ENCODE data around the gene NIPSNAP2.

NIPSNAP2 gene

DNA sequence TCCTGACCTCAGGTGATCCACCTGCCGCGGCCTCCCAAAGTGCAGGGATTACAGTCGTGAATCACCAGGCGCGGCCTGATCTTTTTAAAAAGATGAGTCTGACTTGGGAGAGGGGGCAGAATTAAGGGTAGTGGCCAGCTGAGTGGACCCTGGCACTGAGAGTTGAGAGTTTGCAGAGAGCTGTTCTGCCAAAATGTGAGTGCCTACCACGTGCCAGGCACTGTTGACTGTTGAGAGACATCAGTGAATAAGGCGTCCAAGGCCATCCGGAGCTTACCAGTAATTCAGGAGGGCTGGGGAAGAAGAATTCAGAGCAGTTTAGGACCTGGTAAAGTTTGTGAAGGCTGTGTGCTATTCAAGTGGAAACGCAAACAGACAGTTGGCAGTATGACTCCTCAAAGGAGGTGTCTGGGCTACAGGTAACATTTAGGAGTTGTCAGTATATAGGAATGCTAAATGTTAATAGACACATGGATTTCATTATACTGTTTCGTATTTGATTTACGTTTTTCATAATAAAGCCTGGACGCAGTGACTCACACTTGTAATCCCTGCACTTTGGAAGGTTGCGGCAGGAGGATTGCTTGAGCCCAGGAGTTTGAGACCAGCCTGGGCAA is 1.5 kb downstream of the NIPSNAP2 start:
- ATAC-seq (no peak), DNase-seq (no peak)
- H3K27ac Mint-ChIP-seq, result peak overlapping the region in 1 of 2 donors; percentile 64
- H3K9me3 Mint-ChIP-seq, result no peaks in the 10 kb centered on the region
- H3K27me3 Mint-ChIP-seq, result no peaks in the 10 kb centered on the region
- H3K4me1 Mint-ChIP-seq, result peaks cover 48% of the 10 kb centered on the region
- H3K4me3 Mint-ChIP-seq, result peak overlapping the region; percentile 57 to 86

DNA sequence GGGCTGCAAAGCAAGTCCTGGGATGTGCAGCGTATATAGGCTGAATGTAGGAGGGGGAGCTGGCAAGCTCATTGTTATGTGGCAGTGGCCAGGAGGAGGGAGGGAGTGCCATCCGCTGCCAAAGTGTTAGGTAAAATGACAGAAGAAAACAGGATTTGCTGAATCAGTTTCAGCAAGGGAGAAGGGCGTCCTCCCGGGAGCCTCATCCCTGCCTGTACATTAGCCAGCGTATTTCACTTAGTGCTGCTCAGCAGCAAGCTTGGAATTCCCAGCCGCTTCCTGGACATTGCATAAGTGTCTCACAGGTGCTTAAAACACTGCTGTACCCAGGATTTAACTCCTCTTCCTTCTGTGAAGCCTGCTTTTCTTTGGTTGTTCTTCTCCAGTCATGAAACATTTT is 2.5 kb downstream of the NIPSNAP2 start:
- ATAC-seq (no peak), DNase-seq (no peak)
- Mint-ChIP-seq H3K4me3 (no peak overlapping the region), H3K27me3 (no peaks in the 10 kb centered on the region), H3K9me3 (no peaks in the 10 kb centered on the region), H3K27ac (peak overlapping the region in 1 of 2 donors; percentile 56), H3K4me1 (peaks cover 52% of the 10 kb centered on the region)

DNA sequence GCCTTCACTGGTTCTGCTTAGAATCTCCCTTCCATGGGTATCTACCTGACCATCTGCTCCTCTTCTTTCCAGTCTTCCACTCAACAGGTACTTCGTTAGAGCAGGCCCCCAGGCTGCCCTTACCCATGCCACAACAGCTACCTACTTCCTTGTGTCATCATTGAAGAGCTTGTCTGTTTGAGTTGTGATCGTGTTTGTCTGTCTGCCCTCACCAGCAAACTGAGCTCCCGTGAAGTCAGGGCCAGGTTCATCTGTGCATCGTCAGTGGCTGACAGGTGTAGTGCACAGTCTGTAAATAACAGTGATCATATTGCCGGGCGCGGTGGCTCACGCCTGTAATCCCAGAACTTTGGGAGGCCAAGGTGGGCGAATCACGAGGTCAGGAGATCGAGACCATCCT is 5.0 kb downstream of the NIPSNAP2 start:
- H3K27ac Mint-ChIP-seq, result peak overlapping the region in 1 of 2 donors; percentile 1
- no peaks in the 10 kb centered on the region for H3K27me3 Mint-ChIP-seq
- H3K4me3 Mint-ChIP-seq, result no peak overlapping the region
- DNase-seq (no peak), ATAC-seq (no peak)
- H3K4me1 Mint-ChIP-seq, result peaks cover 32% of the 10 kb centered on the region
- H3K9me3 Mint-ChIP-seq, result no peaks in the 10 kb centered on the region

DNA sequence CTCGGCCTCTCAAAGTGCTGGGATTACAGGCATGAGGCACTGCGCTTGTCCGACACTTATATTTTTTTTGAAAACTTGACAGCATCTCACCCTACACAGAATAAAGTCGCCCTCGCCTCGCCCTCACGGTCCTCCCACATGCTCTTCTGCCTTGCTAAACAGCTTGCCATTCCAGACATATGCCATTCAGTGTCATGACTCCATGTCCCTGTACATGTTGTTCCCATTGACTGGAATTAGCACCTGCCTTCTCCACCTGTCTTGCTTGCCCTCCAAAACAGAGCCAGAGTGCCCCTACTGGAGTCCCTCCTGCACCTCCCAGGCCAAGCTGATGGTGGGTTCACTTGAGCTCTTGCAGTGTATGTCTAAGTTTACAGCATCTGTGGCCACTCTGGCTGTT is 6.2 kb downstream of the NIPSNAP2 start:
- Mint-ChIP-seq H3K27me3 (no peaks in the 10 kb centered on the region), H3K4me3 (no peak overlapping the region), H3K9me3 (no peaks in the 10 kb centered on the region), H3K27ac (peak overlapping the region; percentile 49 to 79), H3K4me1 (peaks cover 31% of the 10 kb centered on the region)
- no peak for DNase-seq
- no peak for ATAC-seq

DNA sequence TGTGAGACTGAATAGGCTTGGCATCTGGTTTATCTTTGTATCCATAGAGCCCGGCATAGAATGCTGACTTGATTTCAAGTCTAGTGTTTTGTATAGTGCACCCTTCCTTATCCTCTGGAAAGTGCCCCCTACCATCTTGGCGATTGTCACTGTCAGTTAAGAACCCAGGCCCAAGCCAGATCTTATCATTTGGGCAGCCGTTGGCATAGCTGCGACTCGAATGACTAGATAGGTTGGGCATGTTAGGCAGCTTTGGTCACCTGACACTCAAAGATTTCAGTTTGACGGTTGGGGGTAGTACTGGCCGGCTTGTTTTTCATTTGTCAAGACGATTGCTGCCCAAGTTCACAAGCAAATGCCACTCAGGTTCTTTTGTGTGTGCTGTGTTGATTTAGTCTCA is 6.6 kb downstream of the NIPSNAP2 start:
- Mint-ChIP-seq H3K4me1 (peaks cover 26% of the 10 kb centered on the region), H3K9me3 (no peaks in the 10 kb centered on the region), H3K27ac (peak overlapping the region in 1 of 2 donors; percentile 49), H3K4me3 (no peak overlapping the region), H3K27me3 (no peaks in the 10 kb centered on the region)
- ATAC-seq, result no peak
- no peak for DNase-seq

DNA sequence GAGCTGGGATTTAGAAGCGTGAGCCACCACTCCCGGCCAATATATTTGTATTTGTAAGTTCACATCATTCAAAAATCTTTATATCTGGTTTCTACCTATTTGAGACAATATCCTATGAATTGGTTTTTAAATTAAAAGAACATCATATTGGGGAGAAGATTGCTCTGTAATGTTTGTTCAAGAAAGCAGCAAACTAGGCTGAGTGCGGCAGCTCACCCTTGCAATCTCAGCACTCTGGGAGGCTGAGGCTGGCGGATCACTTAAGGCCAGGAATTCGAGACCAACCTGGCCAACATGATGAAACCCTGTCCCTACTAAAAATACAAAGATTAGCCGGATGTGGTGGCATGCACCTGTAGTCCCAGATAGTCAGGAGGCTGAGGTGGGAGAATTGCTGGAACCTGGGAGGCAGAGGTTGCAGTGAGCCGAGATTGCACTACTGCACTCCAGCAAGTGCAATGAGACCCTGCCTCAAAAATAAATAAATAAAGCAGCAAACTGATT is 9.4 kb downstream of the NIPSNAP2 start:
- no peaks in the 10 kb centered on the region for H3K27me3 Mint-ChIP-seq
- H3K9me3 Mint-ChIP-seq, result no peaks in the 10 kb centered on the region
- DNase-seq, result no peak
- peak overlapping the region in 1 of 2 donors; percentile 32 for H3K27ac Mint-ChIP-seq
- ATAC-seq, result no peak
- no peak overlapping the region for H3K4me3 Mint-ChIP-seq
- peaks cover 24% of the 10 kb centered on the region for H3K4me1 Mint-ChIP-seq

DNA sequence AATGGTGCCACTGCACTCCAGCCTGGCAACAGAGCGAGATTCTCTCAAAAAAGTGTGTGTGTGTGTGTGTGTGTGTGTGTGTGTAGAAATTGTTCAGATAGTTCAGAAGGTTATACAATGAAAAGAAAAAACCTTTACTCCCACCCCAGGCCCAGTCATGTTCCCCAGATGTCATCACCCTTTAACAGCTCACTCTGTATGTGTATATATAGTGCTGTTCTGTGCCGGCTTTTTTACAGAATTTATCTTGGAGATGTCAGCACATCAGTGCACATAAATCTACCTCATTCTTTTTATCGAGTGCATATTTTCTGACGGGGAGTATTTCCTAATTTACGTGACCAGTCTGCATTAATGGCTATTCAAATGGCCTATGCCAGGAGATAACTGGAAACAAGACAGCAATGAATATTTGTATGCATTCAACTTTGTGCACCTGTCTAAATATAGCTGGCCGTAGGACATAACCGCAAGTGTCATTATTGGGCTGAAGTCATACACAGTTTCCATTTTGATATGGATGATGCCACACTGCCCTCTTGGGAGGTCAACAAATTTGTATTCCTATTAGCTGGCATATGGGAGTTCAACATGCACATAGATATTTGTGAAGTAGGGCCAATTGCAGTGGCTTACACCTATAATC is 11.7 kb downstream of the NIPSNAP2 start:
- no peak for ATAC-seq
- no peaks in the 10 kb centered on the region for H3K9me3 Mint-ChIP-seq
- no peak overlapping the region for H3K4me3 Mint-ChIP-seq
- no peaks in the 10 kb centered on the region for H3K27me3 Mint-ChIP-seq
- peaks cover 4% of the 10 kb centered on the region for H3K4me1 Mint-ChIP-seq
- peak overlapping the region in 1 of 2 donors; percentile 43 for H3K27ac Mint-ChIP-seq
- no peak for DNase-seq

DNA sequence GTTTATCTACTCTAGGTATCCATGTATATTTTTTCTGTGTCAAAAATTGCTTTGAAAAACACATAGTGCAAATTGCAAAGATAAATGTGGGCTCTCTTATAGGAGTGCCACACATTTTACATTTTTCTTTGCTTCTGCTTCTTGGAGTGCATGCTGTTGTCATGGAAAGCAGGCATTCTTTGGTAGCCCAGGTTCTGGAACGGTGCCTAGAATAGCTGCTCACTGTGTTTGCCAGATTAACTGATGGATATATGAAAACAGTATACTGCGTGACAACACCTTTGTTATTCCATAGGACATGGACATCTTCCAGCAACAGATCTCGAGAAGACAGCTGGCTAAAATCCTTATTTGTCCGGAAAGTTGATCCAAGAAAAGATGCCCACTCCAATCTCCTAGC is 13.4 kb downstream of the NIPSNAP2 start:
- ATAC-seq (no peak), DNase-seq (no peak)
- H3K9me3 Mint-ChIP-seq, result no peaks in the 10 kb centered on the region
- H3K27me3 Mint-ChIP-seq, result no peaks in the 10 kb centered on the region
- no peaks in the 10 kb centered on the region for H3K4me1 Mint-ChIP-seq
- no peak overlapping the region for H3K4me3 Mint-ChIP-seq
- peak overlapping the region in 1 of 2 donors; percentile 23 for H3K27ac Mint-ChIP-seq

DNA sequence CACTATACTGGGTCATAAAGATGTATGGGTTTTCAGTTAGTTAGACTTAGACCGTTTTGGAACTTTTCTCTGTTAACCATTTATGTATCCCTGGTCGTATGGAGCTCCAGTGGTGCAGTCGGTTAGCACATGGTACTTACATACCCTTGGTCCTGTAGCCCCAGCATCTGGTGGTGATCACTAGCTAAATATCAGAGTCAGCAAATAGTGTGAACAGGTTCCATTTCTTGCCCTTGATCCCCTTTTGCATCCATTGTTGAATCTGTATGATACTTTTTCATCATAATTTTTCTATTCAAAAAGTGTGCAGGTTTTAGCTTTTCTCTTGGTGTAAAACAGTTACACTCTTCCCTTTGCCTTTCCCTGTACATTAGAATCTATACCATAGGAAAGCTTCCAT is 15.9 kb downstream of the NIPSNAP2 start:
- no peak overlapping the region for H3K27ac Mint-ChIP-seq
- H3K4me3 Mint-ChIP-seq, result no peak overlapping the region
- H3K4me1 Mint-ChIP-seq, result no peaks in the 10 kb centered on the region
- H3K27me3 Mint-ChIP-seq, result no peaks in the 10 kb centered on the region
- DNase-seq, result no peak
- H3K9me3 Mint-ChIP-seq, result no peaks in the 10 kb centered on the region
- no peak for ATAC-seq

DNA sequence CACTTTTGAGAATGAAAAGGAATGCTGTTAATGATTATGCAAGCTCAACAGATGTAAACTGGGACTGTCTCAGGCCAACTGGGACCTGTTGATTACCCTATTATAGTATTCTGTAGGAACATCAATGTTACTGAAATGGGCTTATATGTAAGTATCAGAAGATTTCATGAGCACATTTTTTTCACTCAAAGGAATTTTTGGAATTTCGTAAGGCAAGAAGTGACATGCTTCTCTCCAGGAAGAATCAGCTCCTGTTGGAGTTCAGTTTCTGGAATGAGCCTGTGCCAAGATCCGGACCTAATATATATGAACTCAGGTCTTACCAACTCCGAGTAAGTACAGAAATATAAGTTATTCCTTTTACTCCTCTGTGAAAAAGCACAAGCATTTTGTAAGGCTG is 19.2 kb downstream of the NIPSNAP2 start:
- Mint-ChIP-seq H3K4me1 (no peaks in the 10 kb centered on the region), H3K4me3 (no peak overlapping the region), H3K27me3 (no peaks in the 10 kb centered on the region), H3K27ac (no peak overlapping the region), H3K9me3 (no peaks in the 10 kb centered on the region)
- DNase-seq (no peak), ATAC-seq (no peak)

DNA sequence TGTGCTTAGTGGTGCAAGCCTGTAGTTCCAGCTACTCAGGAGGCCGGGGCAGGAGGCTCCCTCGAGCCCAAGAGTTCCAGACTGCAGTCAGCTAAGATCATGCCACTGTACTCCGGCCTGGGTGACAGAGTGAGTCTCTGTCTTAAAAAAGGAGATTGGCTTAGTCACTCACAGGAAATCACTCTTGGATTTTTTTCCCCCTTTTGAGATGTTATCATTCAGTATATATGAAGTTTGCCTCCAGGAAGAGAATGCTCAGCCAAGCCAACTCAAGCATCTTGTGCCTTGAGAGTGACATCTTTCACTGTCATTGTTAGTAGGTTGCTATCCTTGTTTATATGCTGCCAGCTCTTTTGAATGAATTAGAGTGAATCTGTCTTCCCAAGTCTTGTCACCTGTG is 28.0 kb downstream of the NIPSNAP2 start:
- H3K27ac Mint-ChIP-seq, result no peak overlapping the region
- H3K4me3 Mint-ChIP-seq, result no peak overlapping the region
- H3K27me3 Mint-ChIP-seq, result no peaks in the 10 kb centered on the region
- ATAC-seq, result no peak
- no peaks in the 10 kb centered on the region for H3K9me3 Mint-ChIP-seq
- H3K4me1 Mint-ChIP-seq, result peaks cover 6% of the 10 kb centered on the region
- no peak for DNase-seq

DNA sequence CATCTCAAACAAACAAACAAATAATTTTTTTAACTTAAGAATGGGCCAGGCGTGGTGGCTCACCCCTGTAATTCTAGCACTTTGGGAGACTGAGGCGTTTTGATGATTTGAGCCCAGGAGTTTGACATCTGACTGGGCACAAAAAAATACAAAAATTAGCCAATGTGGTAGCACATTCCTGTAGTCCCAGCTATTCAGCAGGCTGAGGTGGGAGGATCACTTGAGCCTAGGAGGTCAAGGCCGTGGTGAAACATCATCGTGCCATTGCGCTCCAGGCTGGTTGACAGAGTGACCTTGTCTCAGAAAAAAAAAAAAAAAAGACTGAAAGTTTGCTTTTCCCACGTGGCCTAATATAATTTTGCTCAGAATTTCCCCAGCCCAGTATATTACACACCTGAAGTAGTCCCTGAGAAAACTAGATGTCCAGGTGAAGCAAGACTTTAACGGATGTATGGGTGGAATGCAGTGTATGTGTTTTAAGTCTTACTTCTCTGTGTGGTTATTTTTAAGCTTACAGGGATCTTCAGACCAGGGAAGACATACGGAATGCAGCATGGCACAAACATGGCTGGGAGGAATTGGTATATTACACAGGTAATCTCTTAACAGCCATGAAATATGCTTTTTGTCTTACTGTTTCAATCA is 32.6 kb downstream of the NIPSNAP2 start:
- H3K4me3 Mint-ChIP-seq, result no peak overlapping the region
- DNase-seq, result no peak
- no peaks in the 10 kb centered on the region for H3K27me3 Mint-ChIP-seq
- no peak overlapping the region for H3K27ac Mint-ChIP-seq
- no peaks in the 10 kb centered on the region for H3K9me3 Mint-ChIP-seq
- peaks cover 21% of the 10 kb centered on the region for H3K4me1 Mint-ChIP-seq
- ATAC-seq, result no peak

DNA sequence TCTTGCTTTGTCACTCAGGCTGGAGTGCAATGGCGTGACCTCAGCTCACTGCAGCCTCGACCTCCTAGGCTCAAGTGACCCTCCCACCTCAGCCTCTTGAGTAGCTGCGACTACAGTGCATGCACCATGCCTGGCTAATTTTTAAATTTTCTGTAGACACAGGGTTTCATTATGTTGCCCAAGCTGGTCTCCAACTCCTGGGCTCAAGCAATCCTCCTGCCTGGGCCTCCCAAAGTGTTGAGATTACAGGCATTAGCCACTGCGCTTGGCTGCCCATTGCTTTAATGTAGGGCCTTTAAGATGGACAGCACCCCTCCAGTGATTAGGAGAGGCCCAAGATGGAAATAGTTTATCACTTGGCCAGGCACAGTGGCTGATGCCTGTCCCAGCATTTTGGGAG is 39.4 kb downstream of the NIPSNAP2 start:
- peaks cover 18% of the 10 kb centered on the region for H3K4me1 Mint-ChIP-seq
- DNase-seq, result no peak
- no peaks in the 10 kb centered on the region for H3K27me3 Mint-ChIP-seq
- no peak overlapping the region for H3K4me3 Mint-ChIP-seq
- no peak overlapping the region for H3K27ac Mint-ChIP-seq
- no peaks in the 10 kb centered on the region for H3K9me3 Mint-ChIP-seq
- no peak for ATAC-seq

DNA sequence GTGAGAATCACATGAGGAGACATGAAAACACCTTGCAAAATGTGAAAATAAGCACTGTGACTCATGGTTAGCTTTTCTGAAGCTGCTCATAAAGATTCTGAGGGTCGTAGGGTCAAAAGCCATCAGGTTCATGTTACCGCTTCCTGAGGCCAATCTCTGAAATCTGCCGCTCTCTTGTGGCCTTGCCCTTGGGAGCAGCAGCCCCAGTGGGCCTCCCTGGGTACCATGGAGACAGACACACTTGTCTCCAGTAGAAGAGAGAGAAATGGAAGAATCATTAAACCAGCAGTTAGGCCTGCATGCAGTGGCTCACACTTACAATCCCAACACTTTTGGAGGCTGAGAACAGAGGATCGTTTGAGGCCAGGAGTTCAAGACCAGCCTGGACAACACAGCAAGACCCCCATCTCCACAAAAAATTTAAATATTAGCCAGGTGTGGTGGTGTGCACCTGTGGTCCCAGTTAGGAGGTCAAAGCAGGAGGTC is 42.8 kb downstream of the NIPSNAP2 start:
- Mint-ChIP-seq H3K9me3 (no peaks in the 10 kb centered on the region), H3K27ac (no peak overlapping the region), H3K4me1 (no peaks in the 10 kb centered on the region), H3K4me3 (no peak overlapping the region), H3K27me3 (no peaks in the 10 kb centered on the region)
- no peak for DNase-seq
- no peak for ATAC-seq

DNA sequence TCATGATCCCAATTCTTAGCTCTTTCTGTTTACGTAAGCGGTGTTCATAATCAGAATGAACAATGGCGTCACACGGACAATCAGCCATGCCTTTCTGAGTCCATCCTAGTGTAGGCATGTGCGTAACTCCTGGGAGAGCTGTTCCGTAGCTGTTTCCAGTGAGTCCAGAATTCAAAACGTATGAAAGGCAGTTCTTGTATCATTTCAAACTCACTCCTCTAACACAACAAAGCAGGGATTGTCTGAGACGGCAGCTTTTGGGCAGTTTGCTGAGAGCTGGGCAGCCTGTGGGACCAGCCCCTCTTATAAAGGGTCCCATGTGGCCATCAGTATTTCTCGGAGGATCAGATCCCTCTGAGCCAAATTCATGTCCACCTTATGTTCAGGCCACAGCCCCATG is 43.5 kb downstream of the NIPSNAP2 start:
- ATAC-seq, result no peak

DNA sequence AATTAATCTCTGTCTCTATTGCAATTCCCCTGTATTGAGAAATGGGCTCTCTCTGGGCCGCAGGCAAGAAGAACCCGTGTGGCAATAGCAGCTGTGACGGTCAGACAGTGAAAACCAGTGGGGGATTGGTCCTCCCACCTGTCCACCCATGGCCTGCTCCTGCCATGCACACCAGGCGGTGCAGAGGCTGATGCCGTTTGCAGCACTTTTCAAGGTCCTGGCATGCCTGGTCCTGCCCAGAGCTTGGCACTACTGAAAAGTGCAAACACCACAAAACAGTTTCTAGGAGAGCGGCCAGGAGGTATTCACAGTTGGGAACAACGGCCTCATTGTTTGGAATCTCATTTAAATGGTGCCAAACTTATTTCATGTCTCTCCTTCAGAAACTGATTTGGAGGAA is 45.3 kb downstream of the NIPSNAP2 start:
- DNase-seq (no peak), ATAC-seq (no peak)
- Mint-ChIP-seq H3K4me1 (no peaks in the 10 kb centered on the region), H3K9me3 (no peaks in the 10 kb centered on the region), H3K27ac (no peak overlapping the region), H3K4me3 (no peak overlapping the region), H3K27me3 (no peaks in the 10 kb centered on the region)

More for the DNA sequence above, 43.5 kb downstream of the NIPSNAP2 start:
- Mint-ChIP-seq H3K27ac (no peak overlapping the region), H3K27me3 (no peaks in the 10 kb centered on the region), H3K9me3 (no peaks in the 10 kb centered on the region), H3K4me3 (no peak overlapping the region), H3K4me1 (no peaks in the 10 kb centered on the region)
- no peak for DNase-seq

Measured in stimulated activated naive CD8-positive, alpha-beta T cell treated with anti-CD3 and anti-CD28 coated beads, Interleukin-15, amount 100 ng/mL, for 72 hours (primary cell).